ENCODE measurements around the gene MAGI1. TPM values are rescaled to one million over a fixed set of nuclear protein-coding genes. Genes with fewer than 3 reads are reported as not detected.
A peak's percentile ranks its signal among the peaks of the same experiment; 100 is the strongest.

The MAGI1 gene
- polyA plus RNA-seq, 1 of the 3 experiments (the other 2 are of a cell fraction): 10.3 TPM

- no peak overlapping the region for H3K4me3 ChIP-seq (ENCODE audit: low read depth in 2 of 2, low read length in 1 of 2)
- TF ChIP-seq RFX5 (IDR thresholded peaks at IDR 0.05; ENCODE audit: low read length) (no peak), POLR2AphosphoS5 (IDR thresholded peaks at IDR 0.05; ENCODE audit: low read depth, low read length) (no peak), CHD2 (IDR thresholded peaks at IDR 0.05; ENCODE audit: low read length, partially characterized antibody) (no peak), FOSL2 (IDR thresholded peaks at IDR 0.05; ENCODE audit: borderline replicate concordance, low read depth) (no peak), TCF12 (IDR thresholded peaks at IDR 0.05) (no peak), MEF2A (IDR thresholded peaks at IDR 0.05; ENCODE audit: borderline replicate concordance, low read depth) (no peak), GATA2 (CRISPR knock-in tag; IDR thresholded peaks at IDR 0.05) (no peak), FOXM1 (IDR thresholded peaks at IDR 0.05; ENCODE audit: low read depth) (no peak), GABPA (IDR thresholded peaks at IDR 0.05; ENCODE audit: low read depth) (no peak), SIN3A (IDR thresholded peaks at IDR 0.05; ENCODE audit: borderline replicate concordance, low read depth, low read length) (no peak), USF2 (IDR thresholded peaks at IDR 0.05; ENCODE audit: borderline replicate concordance, low read depth, low read length) (no peak), USF1 (IDR thresholded peaks at IDR 0.05; ENCODE audit: borderline replicate concordance, low read depth) (no peak), PBX3 (IDR thresholded peaks at IDR 0.05) (peak; percentile 26; the same call in 1 of the 2 replicates), NFIC (IDR thresholded peaks at IDR 0.05; ENCODE audit: borderline replicate concordance) (peak; percentile 5; the same call in 1 of the 2 replicates)
These were observed 369.4 kb downstream of the MAGI1 start for GRCh38 chr3:65669163-65669875.

GRCh38 chr3:65667963-65668362 is 370.8 kb downstream of the MAGI1 start:
- no peaks in the 10 kb centered on the region for H3K27me3 ChIP-seq (ENCODE audit: insufficient read depth)
- no peaks in the 10 kb centered on the region for H3K9me2 ChIP-seq
- no peak overlapping the region for H2AFZ ChIP-seq (ENCODE audit: low read depth)
- H4K20me1 ChIP-seq (ENCODE audit: insufficient read depth): no peaks in the 10 kb centered on the region
- H3F3A ChIP-seq (replicated peaks; ENCODE audit: insufficient read depth): peaks cover 5% of the 10 kb centered on the region
- no peak overlapping the region for H3K4me2 ChIP-seq
- POLR2A ChIA-PET: no interaction called here
- peaks cover 3% of the 10 kb centered on the region; the same call in 1 of the 2 replicates for H3K79me2 ChIP-seq (ENCODE audit: insufficient read depth)
- no peaks in the 10 kb centered on the region for H3K9me3 ChIP-seq
- DNase-seq: no peak
- H3K4me1 ChIP-seq (ENCODE audit: control insufficient read depth in 1 of 2, insufficient read depth in 2 of 2, low read depth in 1 of 2, low read length in 1 of 2): no peaks in the 10 kb centered on the region; a peak in 1 of 4 replicates
- no peaks in the 10 kb centered on the region for H3K36me3 ChIP-seq (replicated peaks in 1 of 2; ENCODE audit: control insufficient read depth in 1 of 2, insufficient read depth in 2 of 2, low read length in 1 of 2)
- H3K9ac ChIP-seq: no peak overlapping the region
- no peak overlapping the region for H3K4me3 ChIP-seq (ENCODE audit: low read depth in 2 of 2, low read length in 1 of 2)
- WGBS (ENCODE audit: low lambda C conversion rate): 98% methylated on average over 4 of the region's 4 CpGs
- no peak overlapping the region for H3K27ac ChIP-seq (ENCODE audit: low read depth in 2 of 2, low read length in 1 of 2)
- CTCF ChIA-PET: interaction anchor here (0.7 to 1.9 kb wide), 4 partner anchors 11 to 232 kb away, joined by 3 to 6 read pairs (median 3); no protein-coding TSS in a partner anchor
- TF ChIP-seq SIN3A (IDR thresholded peaks at IDR 0.05; ENCODE audit: borderline replicate concordance, low read depth, low read length) (no peak), JUND (IDR thresholded peaks at IDR 0.05) (no peak), NRF1 (IDR thresholded peaks at IDR 0.05; ENCODE audit: low read depth, low read length) (no peak), NFIC (IDR thresholded peaks at IDR 0.05; ENCODE audit: borderline replicate concordance) (no peak), MXI1 (IDR thresholded peaks at IDR 0.05; ENCODE audit: low read depth, low read length) (no peak), YY1 (IDR thresholded peaks at IDR 0.05; ENCODE audit: low read depth) (no peak), GATA2 (CRISPR knock-in tag; IDR thresholded peaks at IDR 0.05) (no peak), RFX5 (IDR thresholded peaks at IDR 0.05; ENCODE audit: low read length) (no peak), USF1 (IDR thresholded peaks at IDR 0.05; ENCODE audit: borderline replicate concordance, low read depth) (no peak), EP300 (IDR thresholded peaks at IDR 0.05; ENCODE audit: borderline replicate concordance in 1 of 2, low read depth in 1 of 2, low read length in 1 of 2) (no peak), CHD2 (IDR thresholded peaks at IDR 0.05; ENCODE audit: low read length, partially characterized antibody) (no peak)

More at GRCh38 chr3:65669163-65669875, 369.4 kb downstream of the MAGI1 start:
- Histone ChIP-seq H4K20me1 (ENCODE audit: insufficient read depth) (peaks cover 5% of the 10 kb centered on the region; the same call in 1 of the 2 replicates), H3K9me3 (no peaks in the 10 kb centered on the region), H3K4me1 (ENCODE audit: control insufficient read depth in 1 of 2, insufficient read depth in 2 of 2, low read depth in 1 of 2, low read length in 1 of 2) (no peaks in the 10 kb centered on the region; a peak in 1 of 4 replicates), H2AFZ (ENCODE audit: low read depth) (no peak overlapping the region), H3K36me3 (replicated peaks in 1 of 2; ENCODE audit: control insufficient read depth in 1 of 2, insufficient read depth in 2 of 2, low read length in 1 of 2) (no peaks in the 10 kb centered on the region), H3K27ac (ENCODE audit: low read depth in 2 of 2, low read length in 1 of 2) (no peak overlapping the region), H3F3A (replicated peaks; ENCODE audit: insufficient read depth) (peaks cover 5% of the 10 kb centered on the region), H3K79me2 (ENCODE audit: insufficient read depth) (peaks cover 3% of the 10 kb centered on the region; the same call in 1 of the 2 replicates), H3K9me2 (no peaks in the 10 kb centered on the region), H3K4me2 (no peak overlapping the region), H3K27me3 (ENCODE audit: insufficient read depth) (no peaks in the 10 kb centered on the region), H3K9ac (no peak overlapping the region)
- POLR2A ChIA-PET: no interaction called here
- WGBS (ENCODE audit: low lambda C conversion rate): 64% methylated on average over 5 of the region's 5 CpGs
- CTCF ChIA-PET: interaction anchor here (0.9 to 5.6 kb wide), 7 partner anchors 9 to 1139 kb away, joined by 3 to 29 read pairs (median 4); no protein-coding TSS in a partner anchor
- no peak for DNase-seq

Measured in SK-N-SH (cell line).